ENCODE measurements around the gene CIROP.

CIROP gene

GRCh38 chr14:23079716-23080115 is 25.1 kb downstream of the CIROP start:
- ATAC-seq, result no peak; the same call in 2 of the 3 replicates
- TF ChIP-seq GLIS3 (CRISPR knock-in tag; IDR thresholded peaks at IDR 0.05), result no peak
- TF ChIP-seq SNAI2 (CRISPR knock-in tag; IDR thresholded peaks at IDR 0.05), result no peak
- TF ChIP-seq PPARA (CRISPR knock-in tag; IDR thresholded peaks at IDR 0.05; ENCODE audit: borderline replicate concordance), result no peak
- no peak for TF ChIP-seq ESRRG (CRISPR knock-in tag; IDR thresholded peaks at IDR 0.05)
- no peak for TF ChIP-seq RARB (CRISPR knock-in tag; IDR thresholded peaks at IDR 0.05)

GRCh38 chr14:23078692-23079116 is 26.1 kb downstream of the CIROP start:
- peak; percentile 88 for ATAC-seq
- TF ChIP-seq SNAI2 (CRISPR knock-in tag; IDR thresholded peaks at IDR 0.05) (no peak), OSR1 (CRISPR knock-in tag; IDR thresholded peaks at IDR 0.05) (no peak), ZFP30 (CRISPR knock-in tag; IDR thresholded peaks at IDR 0.05) (no peak), ZC3H10 (CRISPR knock-in tag; IDR thresholded peaks at IDR 0.05) (no peak), ZNF565 (CRISPR knock-in tag; conservative IDR thresholded peaks at IDR 0.05; ENCODE audit: low read depth) (no peak), ZFP3 (CRISPR knock-in tag; IDR thresholded peaks at IDR 0.05) (no peak), CREB5 (CRISPR knock-in tag; IDR thresholded peaks at IDR 0.05; ENCODE audit: low read depth) (no peak), CSRNP3 (CRISPR knock-in tag; IDR thresholded peaks at IDR 0.05) (no peak), TOX (CRISPR knock-in tag; IDR thresholded peaks at IDR 0.05; ENCODE audit: borderline replicate concordance) (no peak), ESRRG (CRISPR knock-in tag; IDR thresholded peaks at IDR 0.05) (no peak), TCF4 (CRISPR knock-in tag; IDR thresholded peaks at IDR 0.05; ENCODE audit: borderline replicate concordance) (no peak), RARB (CRISPR knock-in tag; IDR thresholded peaks at IDR 0.05) (no peak)

GRCh38 chr14:23077962-23078361 is 26.8 kb downstream of the CIROP start:
- no peak for ATAC-seq
- no peak for TF ChIP-seq TCF4 (CRISPR knock-in tag; IDR thresholded peaks at IDR 0.05; ENCODE audit: borderline replicate concordance)
- TF ChIP-seq POU6F1 (CRISPR knock-in tag; IDR thresholded peaks at IDR 0.05; ENCODE audit: borderline replicate concordance, low read depth), result no peak
- no peak for TF ChIP-seq BACH2 (CRISPR knock-in tag; IDR thresholded peaks at IDR 0.05; ENCODE audit: borderline replicate concordance)
- no peak for TF ChIP-seq ZFP3 (CRISPR knock-in tag; IDR thresholded peaks at IDR 0.05)
- no peak for TF ChIP-seq ARNTL (CRISPR knock-in tag; IDR thresholded peaks at IDR 0.05; ENCODE audit: borderline replicate concordance, low read depth)
- no peak for TF ChIP-seq SNAI2 (CRISPR knock-in tag; IDR thresholded peaks at IDR 0.05)
- no peak for TF ChIP-seq ESRRG (CRISPR knock-in tag; IDR thresholded peaks at IDR 0.05)
- no peak for TF ChIP-seq ZNF565 (CRISPR knock-in tag; conservative IDR thresholded peaks at IDR 0.05; ENCODE audit: low read depth)
- TF ChIP-seq CSDC2 (CRISPR knock-in tag; IDR thresholded peaks at IDR 0.05), result no peak
- no peak for TF ChIP-seq ZC3H10 (CRISPR knock-in tag; IDR thresholded peaks at IDR 0.05)
- TF ChIP-seq PPARA (CRISPR knock-in tag; IDR thresholded peaks at IDR 0.05; ENCODE audit: borderline replicate concordance), result no peak
- no peak for TF ChIP-seq GLIS3 (CRISPR knock-in tag; IDR thresholded peaks at IDR 0.05)
- no peak for TF ChIP-seq ZFP30 (CRISPR knock-in tag; IDR thresholded peaks at IDR 0.05)
- no peak for TF ChIP-seq ZNF8 (CRISPR knock-in tag; IDR thresholded peaks at IDR 0.05)
- TF ChIP-seq PATZ1 (CRISPR knock-in tag; IDR thresholded peaks at IDR 0.05; ENCODE audit: borderline replicate concordance), result no peak

GRCh38 chr14:23076785-23077408 is 27.9 kb downstream of the CIROP start:
- ATAC-seq, result peak; percentile 54; the same call in 2 of the 3 replicates
- TF ChIP-seq ESRRG (CRISPR knock-in tag; IDR thresholded peaks at IDR 0.05) (no peak), RARB (CRISPR knock-in tag; IDR thresholded peaks at IDR 0.05) (no peak), SNAI2 (CRISPR knock-in tag; IDR thresholded peaks at IDR 0.05) (no peak), ISL1 (CRISPR knock-in tag; IDR thresholded peaks at IDR 0.05) (no peak), PATZ1 (CRISPR knock-in tag; IDR thresholded peaks at IDR 0.05; ENCODE audit: borderline replicate concordance) (no peak), CREB5 (CRISPR knock-in tag; IDR thresholded peaks at IDR 0.05; ENCODE audit: low read depth) (no peak), TCF4 (CRISPR knock-in tag; IDR thresholded peaks at IDR 0.05; ENCODE audit: borderline replicate concordance) (no peak), ZC3H10 (CRISPR knock-in tag; IDR thresholded peaks at IDR 0.05) (no peak), TSHZ2 (CRISPR knock-in tag; IDR thresholded peaks at IDR 0.05) (no peak), TOX (CRISPR knock-in tag; IDR thresholded peaks at IDR 0.05; ENCODE audit: borderline replicate concordance) (no peak)
